ENCODE results near the gene ATP13A4. TPM values are rescaled to one million over a fixed set of nuclear protein-coding genes. Genes with fewer than 3 reads are reported as not detected.

ATP13A4 gene
- polyA plus RNA-seq, 3 donors = 0.22 to 3.2 (median 0.51) TPM

- 70 to 77% (median 73%) methylated on average over 4 of the region's 4 CpGs for WGBS, 3 donors
- H3K27ac ChIP-seq (ENCODE audit: low read depth, low read length) = no peak overlapping the region
Measured at GRCh38 chr3:193509103-193509965, 45.4 kb downstream of the ATP13A4 start.

DNA sequence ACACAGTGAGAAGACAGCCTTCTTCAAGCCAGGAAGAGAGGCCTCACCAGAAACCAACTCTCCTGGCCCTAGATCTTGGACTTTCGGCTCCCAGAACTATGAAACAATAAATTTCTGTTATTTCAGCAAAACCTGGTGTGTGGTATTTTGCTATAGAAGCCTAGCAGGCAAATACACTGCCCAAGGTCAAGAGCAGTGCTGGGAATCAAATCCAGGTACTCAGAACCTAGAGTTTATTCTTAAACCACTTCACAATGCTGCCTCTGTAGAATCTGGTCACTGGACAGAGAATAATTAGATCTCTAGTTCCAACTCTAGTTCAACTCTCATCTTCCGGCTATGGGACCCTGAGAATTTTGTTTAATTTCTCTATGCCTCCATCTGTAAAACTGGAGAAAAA lies 46.6 kb downstream of the ATP13A4 start:
- WGBS, 3 donors = 78 to 94% (median 91%) methylated on average over 2 of the region's 2 CpGs
- H3K27ac ChIP-seq (ENCODE audit: low read depth, low read length) = no peak overlapping the region

DNA sequence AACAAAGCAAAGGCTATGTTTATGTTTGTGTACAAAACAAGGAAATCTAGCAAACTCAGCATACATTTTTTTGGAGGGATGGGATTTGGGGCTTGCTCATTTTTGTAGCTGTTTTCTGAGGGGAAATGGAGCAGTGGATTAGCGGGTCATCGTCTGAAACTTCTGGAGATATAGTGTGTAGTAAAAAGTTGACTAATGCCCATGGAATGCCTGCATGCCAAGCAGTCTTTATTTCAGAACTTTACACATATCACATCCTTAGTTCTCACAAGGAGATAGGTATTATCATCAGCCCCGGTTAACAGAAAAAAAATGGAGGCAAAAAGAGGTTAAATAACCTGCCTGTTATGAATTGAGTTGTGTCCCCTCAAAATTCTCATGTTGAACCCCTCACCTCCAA lies 47.1 kb downstream of the ATP13A4 start:
- 77 to 83% (median 83%) methylated on average over 3 of the region's 3 CpGs for whole genome bisulfite sequencing, 3 donors
- no peak overlapping the region for H3K27ac ChIP-seq (ENCODE audit: low read depth, low read length)

- 84 to 93% (median 87%) methylated on average over 1 of the region's 1 CpG for WGBS, 3 donors
Measured at GRCh38 chr3:193506921-193507320, 47.8 kb downstream of the ATP13A4 start.

GRCh38 chr3:193502871-193503270 lies 51.8 kb downstream of the ATP13A4 start:
- no peak overlapping the region for H3K27ac ChIP-seq (ENCODE audit: low read depth, low read length)
- 73 to 79% (median 74%) methylated on average over 4 of the region's 4 CpGs for WGBS, 3 donors

More at GRCh38 chr3:193506921-193507320, 47.8 kb downstream of the ATP13A4 start:
- H3K27ac ChIP-seq (ENCODE audit: low read depth, low read length) = no peak overlapping the region

- no peak overlapping the region for H3K27ac ChIP-seq (ENCODE audit: low read depth, low read length)
- WGBS, 3 donors = 62 to 83% (median 62%) methylated on average over 7 of the region's 7 CpGs
Measured at GRCh38 chr3:193499801-193500485, 54.8 kb downstream of the ATP13A4 start.

- no peak overlapping the region for H3K27ac ChIP-seq (ENCODE audit: low read depth, low read length)
- WGBS, 3 donors = 31 to 68% (median 41%) methylated on average over 3 of the region's 3 CpGs
Measured at GRCh38 chr3:193499136-193499770, 55.4 kb downstream of the ATP13A4 start.

DNA sequence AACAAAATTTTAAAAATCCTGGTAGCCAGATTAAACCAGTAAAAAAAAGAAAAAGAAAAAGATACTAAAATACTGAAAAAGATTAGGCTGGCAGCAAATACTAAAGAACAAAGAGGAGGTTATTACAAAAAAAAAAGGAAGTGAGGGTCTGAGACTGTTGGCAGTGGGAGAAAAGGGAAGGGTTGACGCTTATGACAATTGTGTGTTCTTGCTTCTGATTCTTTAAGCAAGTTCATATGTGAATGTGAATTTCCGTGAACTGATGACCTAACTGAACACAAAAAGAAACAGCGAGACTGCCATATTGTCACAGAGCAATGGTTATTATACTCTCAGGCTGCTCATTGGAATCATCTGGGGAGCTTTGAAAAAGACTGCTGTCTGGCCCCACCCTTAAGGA lies 56.5 kb downstream of the ATP13A4 start:
- 62 to 87% (median 68%) methylated on average over 3 of the region's 3 CpGs for WGBS, 3 donors
- no peak overlapping the region for H3K27ac ChIP-seq (ENCODE audit: low read depth, low read length)

DNA sequence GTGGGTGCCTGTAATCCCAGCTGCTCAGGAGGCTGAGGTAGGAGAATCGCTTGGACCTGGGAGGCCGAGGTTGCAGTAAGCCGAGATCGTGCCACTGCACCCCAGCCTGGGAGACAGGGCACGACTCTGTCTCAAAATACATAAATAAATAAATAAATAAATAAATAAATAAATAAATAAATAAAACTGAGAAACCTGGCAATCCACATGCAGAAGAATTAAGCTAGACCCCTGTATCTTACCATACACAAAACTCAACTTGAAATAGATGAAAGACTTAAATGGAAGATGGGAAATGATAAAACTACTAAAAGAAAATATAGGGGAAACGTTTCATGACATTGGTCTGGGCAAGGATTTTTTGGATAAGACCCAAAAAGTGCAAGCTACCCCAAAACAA lies 58.0 kb downstream of the ATP13A4 start:
- WGBS, 3 donors = 89 to 93% (median 90%) methylated on average over 6 of the region's 6 CpGs
- H3K27ac ChIP-seq (ENCODE audit: low read depth, low read length) = no peak overlapping the region

- WGBS, 3 donors = 45 to 91% (median 83%) methylated on average over 1 of the region's 1 CpG
- H3K27ac ChIP-seq (ENCODE audit: low read depth, low read length) = no peak overlapping the region
Measured at GRCh38 chr3:193491026-193491425, 63.7 kb downstream of the ATP13A4 start.

DNA sequence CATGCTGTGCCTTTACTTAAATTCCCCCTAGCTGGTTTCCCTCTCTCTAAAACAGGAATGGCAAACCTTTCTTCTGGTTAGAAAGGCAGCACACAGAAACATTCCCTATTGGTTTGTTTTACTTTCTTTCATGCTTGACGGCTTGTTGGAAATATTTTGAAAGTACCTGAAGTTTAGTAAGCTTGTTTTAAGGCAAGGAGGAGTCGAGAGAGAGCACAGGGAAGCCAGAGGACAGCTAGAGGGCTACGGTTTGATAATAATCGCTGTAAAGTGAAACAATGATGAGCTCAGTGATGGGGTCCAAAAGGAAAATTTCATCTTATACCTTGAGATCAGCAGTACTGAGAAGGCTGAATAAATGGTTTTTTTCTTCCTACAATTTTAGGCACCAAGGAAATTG lies 64.1 kb downstream of the ATP13A4 start:
- H3K27ac ChIP-seq (ENCODE audit: low read depth, low read length) = no peak overlapping the region
- WGBS, 3 donors = 84 to 87% (median 86%) methylated on average over 4 of the region's 4 CpGs

GRCh38 chr3:193489949-193490348 lies 64.7 kb downstream of the ATP13A4 start:
- no peak overlapping the region for H3K27ac ChIP-seq (ENCODE audit: low read depth, low read length)
- WGBS, 3 donors = 73 to 86% (median 83%) methylated on average over 6 of the region's 6 CpGs

DNA sequence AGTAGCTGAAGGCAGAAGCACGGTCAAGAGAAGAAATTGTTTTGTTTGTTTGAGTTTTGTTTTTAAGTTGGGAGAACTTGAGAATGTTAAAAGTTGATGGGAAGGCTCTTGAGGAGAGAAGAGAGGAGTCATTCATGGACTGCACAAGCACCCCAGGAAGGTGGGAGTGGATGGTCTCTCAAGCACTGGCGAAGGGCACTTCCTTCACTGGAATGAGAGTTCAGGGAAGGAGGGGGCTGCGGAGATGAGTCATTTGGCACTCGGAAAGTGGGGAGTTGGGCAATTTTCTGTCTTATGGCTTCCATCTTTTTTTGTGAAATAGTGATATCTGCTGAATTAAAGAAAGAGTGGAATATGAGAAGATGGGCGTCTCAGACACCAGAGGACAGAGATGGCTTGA lies 66.0 kb downstream of the ATP13A4 start:
- WGBS, 3 donors = 88 to 95% (median 88%) methylated on average over 5 of the region's 5 CpGs
- H3K27ac ChIP-seq (ENCODE audit: low read depth, low read length) = no peak overlapping the region

GRCh38 chr3:193483988-193484539 lies 70.6 kb downstream of the ATP13A4 start:
- 31 to 54% (median 32%) methylated on average over 1 of the region's 1 CpG for WGBS, 3 donors
- no peak overlapping the region for H3K27ac ChIP-seq (ENCODE audit: low read depth, low read length)

- H3K27ac ChIP-seq (ENCODE audit: low read depth, low read length) = no peak overlapping the region
- WGBS, 3 donors = 30 to 50% (median 32%) methylated on average over 1 of the region's 1 CpG
Measured at GRCh38 chr3:193481436-193481835, 73.3 kb downstream of the ATP13A4 start.

GRCh38 chr3:193474446-193474845 lies 80.2 kb downstream of the ATP13A4 start:
- H3K27ac ChIP-seq (ENCODE audit: low read depth, low read length) = no peak overlapping the region
- WGBS, 3 donors = 93 to 96% (median 93%) methylated on average over 4 of the region's 4 CpGs

GRCh38 chr3:193470710-193471109 lies 84.0 kb downstream of the ATP13A4 start:
- no peak overlapping the region for H3K27ac ChIP-seq (ENCODE audit: low read depth, low read length)
- 72 to 76% (median 75%) methylated on average over 6 of the region's 6 CpGs for WGBS, 3 donors

DNA sequence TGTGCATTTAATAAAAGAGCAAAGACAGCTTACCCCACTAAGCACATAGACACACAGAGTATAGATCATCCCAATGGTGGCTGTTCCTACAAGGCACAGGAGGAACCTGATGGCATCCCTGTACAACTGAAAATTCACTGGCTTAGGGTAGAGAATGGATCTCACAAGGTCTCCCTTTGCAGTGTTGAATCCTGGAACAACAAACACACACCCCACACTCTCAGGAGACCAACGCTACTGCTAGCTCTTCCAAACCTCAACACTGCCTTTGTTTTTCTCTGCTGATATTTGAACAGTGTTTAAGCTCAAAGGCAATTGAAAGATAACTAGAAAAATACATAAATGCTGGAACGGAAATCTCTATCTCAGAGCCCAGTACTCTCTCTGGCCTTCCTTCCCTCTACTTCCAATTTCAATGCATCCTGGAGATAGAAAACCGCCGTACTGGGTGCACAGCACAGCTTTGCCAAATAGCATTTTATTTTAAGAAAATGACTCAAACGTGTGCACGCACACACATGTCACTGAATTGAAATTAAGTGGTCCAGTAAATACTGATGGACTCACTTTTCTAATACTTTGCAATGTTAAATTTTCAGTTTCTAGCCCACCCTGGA lies 88.6 kb downstream of the ATP13A4 start:
- WGBS, 3 donors = 61 to 84% (median 65%) methylated on average over 6 of the region's 6 CpGs
- no peak overlapping the region for H3K27ac ChIP-seq (ENCODE audit: low read depth, low read length)
